B cell (primary cell): ENCODE results near the gene AXIN1.

ENCODE experiments used
- CTCF ChIP-seq: fragments of 200-600 bp; IDR thresholded peaks from one replicate; pipeline ENCODE4 v1.8.0; 2022; ENCODE audit warnings: antibody characterized with exemption, mild to moderate bottlenecking
- EZH2 ChIP-seq: IDR thresholded peaks from 2 replicates; pipeline ENCODE4 v1.6.1; 2012; ENCODE audit warnings: borderline replicate concordance, low read depth, mild to moderate bottlenecking, moderate library complexity, low read length; ENCODE audit not compliant: insufficient read depth, poor library complexity, severe bottlenecking

- TF ChIP-seq CTCF: no peak
- TF ChIP-seq EZH2: no peak
These were observed 16.1 kb upstream of the AXIN1 start for GRCh38 chr16:368388-369158.
